AG04450 (cell line): ENCODE measurements around the gene DMBT1. TPM values are rescaled to one million over a fixed set of nuclear protein-coding genes. Genes with fewer than 3 reads are reported as not detected.

Source experiments
- CTCF ChIA-PET: fragments of 300-600, 350-600 bp; formaldehyde crosslinking; extraction: SDS; loops from one replicate; lab custom pipeline; 2022; ENCODE audit warnings: antibody characterized with exemption, inconsistent platforms; lab: Charles Lee
- POLR2A ChIA-PET: fragments of 350-600 bp; formaldehyde crosslinking; extraction: SDS; loops from one replicate; lab custom pipeline; 2021; ENCODE audit warnings: antibody characterized with exemption, inconsistent platforms; lab: Yijun Ruan, JAX
- DNase-seq: peaks from one replicate; pipeline ENCODE4 v3.0.0-alpha.2; 2011; ENCODE audit warnings: low read depth, low spot score
- H3K27ac ChIP-seq: one replicate; pipeline ENCODE4 v1.5.1; 2012; ENCODE audit warnings: low read depth, low read length, control low read depth
- H3K27me3 ChIP-seq: one replicate; pipeline ENCODE4 v1.6.0; 2012; ENCODE audit warnings: low read length; ENCODE audit not compliant: control insufficient read depth, insufficient read depth
- H3K4me3 ChIP-seq: 2 replicates; pipeline ENCODE4 v1.5.1; 2011; ENCODE audit warnings: mild to moderate bottlenecking, low read depth, low read length, control low read depth
- H3K9me3 ChIP-seq: 2 replicates; pipeline ENCODE4 v1.5.1; 2012; ENCODE audit warnings: low read length; ENCODE audit not compliant: control insufficient read depth, insufficient read depth
- polyA minus RNA-seq: library from RNA; depleted of rRNA, polyadenylated mRNA; stranded (reverse); fragments of >200 nt; gene quantifications from 2 replicates; pipeline ENCODE4 v1.2.3, GENCODE V29; 2011; rRNA and poly(A)+ RNA removed
- polyA plus RNA-seq: library from polyadenylated mRNA; depleted of rRNA; stranded (reverse); fragments of >200 nt; gene quantifications from 2 replicates; pipeline ENCODE4 v1.2.3, GENCODE V29; 2011; rRNA removed
- TF ChIP-seq, protein P1 (sequence below): IDR thresholded peaks from 2 replicates; pipeline ENCODE4 v1.5.1; 2011; ENCODE audit warnings: low read depth, low read length, control low read depth, inconsistent platforms

The DMBT1 gene
- polyA plus RNA-seq (not detected in 2 replicates), polyA minus RNA-seq (not detected in 2 replicates)

DNA sequence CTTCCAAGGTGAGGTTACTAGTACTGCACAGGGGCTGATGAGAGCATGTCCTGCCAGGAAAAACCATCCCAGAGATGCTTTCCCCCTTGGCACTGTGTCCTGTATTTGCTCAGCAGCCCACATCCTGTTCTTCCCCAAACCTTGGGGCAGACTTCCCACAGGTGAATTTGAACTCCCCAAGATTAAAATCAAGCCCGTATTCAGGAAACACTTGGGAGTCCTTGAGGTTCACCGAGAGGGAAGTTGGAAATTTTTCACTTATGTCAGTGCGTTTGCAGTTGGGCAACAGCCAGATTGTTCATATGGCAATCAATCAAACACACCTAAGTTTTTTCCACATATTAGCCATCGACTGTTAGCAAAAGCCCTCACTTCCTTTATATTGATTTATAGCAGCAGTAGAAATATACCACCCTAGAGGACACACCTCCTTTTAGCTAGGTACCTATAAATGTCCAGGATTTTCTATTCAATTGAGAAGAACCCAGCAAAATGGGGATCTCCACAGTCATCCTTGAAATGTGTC is at the start of gene DMBT1:
TSS of gene DMBT1 (plus strand) at position 476 of the 526 bp plus-strand sequence. CDS start at position 493, 17 bp downstream.
- POLR2A ChIA-PET, result no interaction called here
- CTCF ChIA-PET, result no interaction called here
- peaks cover 32% of the 10 kb centered on the region for H3K27me3 ChIP-seq

GRCh38 chr10:122513053-122513452 is 47.5 kb upstream of the DMBT1 start:
- CTCF ChIA-PET, result no interaction called here
- no peaks in the 10 kb centered on the region for H3K9me3 ChIP-seq
- DNase-seq, result no peak
- H3K27me3 ChIP-seq, result no peaks in the 10 kb centered on the region
- H3K4me3 ChIP-seq, result no peak overlapping the region
- POLR2A ChIA-PET, result no interaction called here
- no peak overlapping the region for H3K27ac ChIP-seq
- TF ChIP-seq, protein P1, sequence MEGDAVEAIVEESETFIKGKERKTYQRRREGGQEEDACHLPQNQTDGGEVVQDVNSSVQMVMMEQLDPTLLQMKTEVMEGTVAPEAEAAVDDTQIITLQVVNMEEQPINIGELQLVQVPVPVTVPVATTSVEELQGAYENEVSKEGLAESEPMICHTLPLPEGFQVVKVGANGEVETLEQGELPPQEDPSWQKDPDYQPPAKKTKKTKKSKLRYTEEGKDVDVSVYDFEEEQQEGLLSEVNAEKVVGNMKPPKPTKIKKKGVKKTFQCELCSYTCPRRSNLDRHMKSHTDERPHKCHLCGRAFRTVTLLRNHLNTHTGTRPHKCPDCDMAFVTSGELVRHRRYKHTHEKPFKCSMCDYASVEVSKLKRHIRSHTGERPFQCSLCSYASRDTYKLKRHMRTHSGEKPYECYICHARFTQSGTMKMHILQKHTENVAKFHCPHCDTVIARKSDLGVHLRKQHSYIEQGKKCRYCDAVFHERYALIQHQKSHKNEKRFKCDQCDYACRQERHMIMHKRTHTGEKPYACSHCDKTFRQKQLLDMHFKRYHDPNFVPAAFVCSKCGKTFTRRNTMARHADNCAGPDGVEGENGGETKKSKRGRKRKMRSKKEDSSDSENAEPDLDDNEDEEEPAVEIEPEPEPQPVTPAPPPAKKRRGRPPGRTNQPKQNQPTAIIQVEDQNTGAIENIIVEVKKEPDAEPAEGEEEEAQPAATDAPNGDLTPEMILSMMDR, result no peak

More for the DNA sequence above, at the start of gene DMBT1:
- no peaks in the 10 kb centered on the region for H3K9me3 ChIP-seq
- no peak within 1 kb of the TSS for H3K27ac ChIP-seq
- TF ChIP-seq, protein P1, result no peak
- no peak within 1 kb of the TSS for H3K4me3 ChIP-seq
- no peak for DNase-seq

GRCh38 chr10:122514045-122514840 is 46.3 kb upstream of the DMBT1 start:
- no peak for DNase-seq
- H3K9me3 ChIP-seq, result no peaks in the 10 kb centered on the region
- H3K4me3 ChIP-seq, result no peak overlapping the region
- no peaks in the 10 kb centered on the region for H3K27me3 ChIP-seq
- no peak overlapping the region for H3K27ac ChIP-seq
- ChIA-PET POLR2A (no interaction called here), CTCF (interaction anchor here (1.1 to 3.0 kb wide), 3 partner anchors 51 to 247 kb away, joined by 3 to 12 read pairs (median 3); no protein-coding TSS in a partner anchor)
- TF ChIP-seq, protein P1, result no peak

DNA sequence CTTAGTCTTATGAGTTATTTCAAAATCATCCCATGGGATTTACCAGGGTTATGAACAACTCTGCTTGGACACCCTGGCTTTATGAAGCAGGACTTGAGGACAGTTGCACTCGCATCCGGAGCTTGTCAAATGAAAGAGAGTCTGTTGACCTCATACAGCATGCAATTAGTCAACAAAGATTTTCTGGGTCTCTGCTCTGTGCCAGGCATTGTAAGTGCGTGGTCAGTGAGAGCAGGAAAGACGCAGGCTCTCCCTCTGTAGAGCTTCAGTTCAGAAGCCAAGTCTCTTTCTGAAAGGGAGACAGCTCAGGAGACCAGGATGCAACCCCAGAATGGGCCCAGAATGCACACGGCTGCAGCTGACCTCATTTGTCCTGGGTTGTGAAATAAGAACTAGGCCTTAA is 45.5 kb upstream of the DMBT1 start:
- no peaks in the 10 kb centered on the region for H3K9me3 ChIP-seq
- no peaks in the 10 kb centered on the region for H3K27me3 ChIP-seq
- TF ChIP-seq, protein P1, result no peak
- DNase-seq, result no peak
- ChIA-PET POLR2A (no interaction called here), CTCF (interaction anchor here (1.1 to 3.0 kb wide), 3 partner anchors 51 to 247 kb away, joined by 3 to 12 read pairs (median 3); no protein-coding TSS in a partner anchor)
- H3K4me3 ChIP-seq, result no peak overlapping the region
- no peak overlapping the region for H3K27ac ChIP-seq
